ENCODE results near the gene MUC13.
A peak's percentile ranks its signal among the peaks of the same experiment; 100 is the strongest.

Gene MUC13

DNA sequence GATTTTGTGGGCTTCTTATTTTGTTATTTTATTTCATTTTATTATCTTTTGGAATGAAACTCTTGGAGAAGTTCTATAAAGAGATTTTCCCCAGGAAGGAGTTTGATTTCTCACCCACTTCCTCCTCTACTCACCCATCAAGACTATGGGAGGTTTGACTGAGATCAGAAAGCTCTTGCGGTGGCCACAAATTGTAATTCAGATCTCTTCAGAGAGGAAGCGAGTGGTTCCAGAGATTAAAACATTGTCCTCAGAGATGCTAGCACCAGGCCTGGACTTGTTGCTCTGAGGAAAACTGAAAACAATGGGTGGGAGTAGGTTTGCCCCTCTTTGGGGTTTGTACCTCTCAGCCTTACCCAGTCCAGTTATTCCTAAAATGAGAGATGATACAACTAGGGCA, 8.1 kb upstream of the MUC13 start:
- no peak for DNase-seq (ENCODE audit: low read depth)

DNA sequence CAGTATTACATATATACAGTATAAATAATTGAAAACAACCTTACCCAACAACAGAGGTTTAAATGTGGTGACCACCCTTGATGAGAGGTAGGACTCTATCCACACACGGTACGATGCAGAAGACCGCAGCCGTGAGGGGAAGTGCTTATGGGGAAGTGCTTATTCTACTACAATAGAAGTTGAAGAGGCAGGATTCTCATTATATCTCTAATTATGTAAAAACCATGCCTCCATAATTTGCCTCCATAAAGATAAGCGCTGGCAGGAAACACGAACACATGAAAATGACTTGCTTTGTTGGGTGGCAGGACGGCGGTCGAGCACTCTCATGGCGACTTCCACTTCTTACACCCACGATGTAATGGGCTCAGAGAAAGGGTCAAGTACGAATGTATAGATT, 7.2 kb upstream of the MUC13 start:
- no peak for DNase-seq (ENCODE audit: low read depth)

DNA sequence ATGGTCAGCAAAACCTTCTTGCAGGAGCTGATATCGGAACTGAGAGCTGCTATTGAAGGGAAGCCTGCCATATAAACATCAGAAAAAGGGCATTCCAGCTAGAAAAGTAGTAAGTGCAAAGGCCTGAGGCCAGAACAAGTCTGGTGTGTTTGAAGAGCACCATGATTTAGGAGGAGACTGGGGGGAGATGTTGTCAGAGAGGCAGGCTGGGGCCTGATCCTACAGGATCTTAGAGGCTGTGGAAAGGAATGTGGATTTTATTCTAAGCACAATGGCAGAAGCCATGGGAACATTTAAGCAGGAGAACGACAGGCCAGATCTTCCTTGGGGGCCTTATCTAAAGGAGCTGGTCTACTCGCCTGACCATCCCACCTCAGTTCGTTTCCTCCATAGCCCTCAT, 5.1 kb upstream of the MUC13 start:
- DNase-seq (ENCODE audit: low read depth), result no peak

DNA sequence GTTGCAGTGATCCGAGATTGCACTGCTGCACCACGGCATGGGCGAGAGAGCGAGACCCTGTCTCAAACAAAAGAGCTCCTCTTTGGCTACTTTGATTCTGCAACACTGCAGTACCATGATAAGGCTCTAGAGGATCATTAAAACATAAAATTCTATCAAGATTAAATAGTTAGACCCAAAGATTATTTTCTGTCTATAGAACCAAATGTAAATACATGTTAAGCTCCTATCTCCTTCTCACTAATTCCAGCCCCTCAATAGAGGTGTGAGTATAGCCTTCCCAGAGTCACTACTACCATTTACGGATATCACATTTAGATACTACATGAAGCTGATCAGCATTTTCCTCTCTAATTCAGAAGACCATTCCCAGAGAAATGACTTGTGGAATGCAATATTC, 4.3 kb upstream of the MUC13 start:
- DNase-seq (ENCODE audit: low read depth), result no peak

DNA sequence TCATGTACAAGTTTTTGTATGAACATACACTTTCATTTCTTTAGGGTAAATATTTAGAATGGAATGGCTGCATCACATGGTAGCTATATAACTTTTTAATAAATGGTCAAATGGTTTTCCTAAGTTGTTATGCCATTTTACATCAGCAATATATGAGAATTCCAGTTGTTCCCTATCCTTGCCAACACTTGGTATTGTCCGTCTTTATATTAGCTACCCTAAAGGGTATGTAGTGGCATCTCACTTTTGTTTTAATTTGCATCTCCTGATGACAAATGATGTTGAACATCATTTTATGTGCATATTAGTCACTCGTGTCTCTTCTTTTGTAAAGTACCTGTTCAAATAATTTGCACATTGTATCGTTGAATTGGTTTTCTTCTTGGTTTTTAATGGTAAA, 2.5 kb upstream of the MUC13 start:
- no peak for DNase-seq (ENCODE audit: low read depth)

DNA sequence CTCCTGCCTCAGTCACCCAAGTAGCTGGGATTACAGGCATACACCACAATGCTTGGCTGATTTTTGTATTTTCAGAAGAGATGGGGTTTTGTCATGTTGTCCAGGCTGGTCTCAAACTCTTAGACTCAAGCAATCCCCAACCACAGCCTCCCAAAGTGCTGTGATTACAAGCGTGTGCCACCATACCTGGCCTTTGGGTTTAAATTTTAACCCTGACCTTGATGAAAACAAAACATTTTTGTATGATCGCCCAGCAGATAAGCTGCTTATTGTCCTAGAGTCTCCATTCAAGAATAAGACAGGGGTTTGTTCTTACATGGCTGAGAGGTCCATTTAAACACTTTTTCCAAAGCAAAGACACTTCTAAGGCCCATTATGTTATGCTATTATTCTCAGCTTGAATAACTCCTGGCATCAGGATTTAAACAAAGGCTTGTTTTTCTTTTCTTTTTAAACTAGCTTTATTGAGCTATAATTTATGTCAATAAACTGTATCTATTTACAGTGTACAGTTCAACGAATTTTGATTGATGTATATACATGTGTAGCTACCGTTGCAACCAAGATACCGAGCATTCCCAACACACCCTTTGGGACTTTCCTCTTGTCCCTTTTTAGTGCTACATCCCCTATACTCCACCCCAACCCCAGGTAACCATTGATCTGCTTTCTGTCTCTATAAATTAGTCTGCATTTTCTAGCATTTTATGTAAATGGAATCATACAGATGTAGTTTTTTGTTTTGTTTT, 1.4 kb upstream of the MUC13 start:
- DNase-seq (ENCODE audit: low read depth), result no peak

DNA sequence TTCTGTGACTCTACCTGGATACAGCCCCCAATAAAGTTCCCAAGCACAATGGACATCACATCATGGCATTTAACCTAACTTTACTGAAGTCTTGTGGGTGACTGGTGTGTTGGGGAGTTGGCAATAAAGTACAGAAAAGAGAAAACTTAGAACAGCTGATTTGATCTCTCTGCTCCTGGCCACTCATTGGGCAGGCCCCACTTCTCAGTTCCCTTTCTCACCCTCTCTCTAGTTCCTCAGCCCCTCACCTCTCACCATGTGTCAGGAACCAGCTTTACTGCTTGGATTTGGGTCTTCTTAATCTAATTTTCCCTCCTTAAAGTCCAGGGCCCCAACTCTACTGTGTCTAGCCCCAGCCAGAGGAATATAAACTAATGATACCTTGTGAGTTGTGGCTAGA, 713 bp upstream of the MUC13 start:
- DNase-seq (ENCODE audit: low read depth), result no peak

DNA sequence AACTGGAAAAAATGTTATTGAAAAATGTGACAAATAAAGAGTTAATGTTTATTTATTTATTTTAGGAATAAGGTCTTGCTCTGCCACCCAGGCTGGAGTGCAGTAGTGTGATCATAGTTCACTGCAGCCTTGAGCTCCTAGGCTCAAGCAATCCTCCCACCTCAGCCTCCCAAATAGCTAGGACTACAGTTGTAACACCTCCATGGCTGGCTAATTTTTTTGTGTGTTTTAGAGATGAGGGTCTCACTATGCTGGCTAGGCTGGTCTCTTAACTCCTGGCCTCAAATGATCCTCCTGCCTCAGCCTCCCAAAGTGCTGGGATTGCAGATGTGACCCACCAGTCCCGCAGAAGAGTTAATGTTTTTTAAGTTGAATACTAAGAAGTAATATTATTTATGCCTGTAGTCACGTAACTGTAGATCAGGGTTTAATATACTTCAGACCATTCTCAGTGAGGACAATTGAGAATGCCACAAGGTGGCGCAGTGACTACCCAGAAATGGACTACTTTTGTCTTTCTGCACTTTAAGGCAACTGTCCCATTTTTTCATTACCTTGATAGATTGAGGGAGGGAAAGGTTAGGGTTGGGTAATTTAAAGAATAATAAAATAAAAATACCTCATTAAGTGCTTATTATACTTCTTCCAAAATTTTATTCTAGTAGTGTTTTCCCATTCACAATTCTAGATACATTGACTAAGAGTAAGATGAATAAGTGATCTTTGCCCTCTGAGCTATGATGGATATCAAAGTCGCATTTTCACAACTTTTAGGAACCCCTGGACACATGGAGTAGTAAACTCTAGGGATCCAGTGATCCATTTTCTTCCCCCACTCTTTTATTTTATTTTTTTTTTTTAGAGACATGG, 6.0 kb downstream of the MUC13 start:
- DNase-seq (ENCODE audit: low read depth), result peak; percentile 40

DNA sequence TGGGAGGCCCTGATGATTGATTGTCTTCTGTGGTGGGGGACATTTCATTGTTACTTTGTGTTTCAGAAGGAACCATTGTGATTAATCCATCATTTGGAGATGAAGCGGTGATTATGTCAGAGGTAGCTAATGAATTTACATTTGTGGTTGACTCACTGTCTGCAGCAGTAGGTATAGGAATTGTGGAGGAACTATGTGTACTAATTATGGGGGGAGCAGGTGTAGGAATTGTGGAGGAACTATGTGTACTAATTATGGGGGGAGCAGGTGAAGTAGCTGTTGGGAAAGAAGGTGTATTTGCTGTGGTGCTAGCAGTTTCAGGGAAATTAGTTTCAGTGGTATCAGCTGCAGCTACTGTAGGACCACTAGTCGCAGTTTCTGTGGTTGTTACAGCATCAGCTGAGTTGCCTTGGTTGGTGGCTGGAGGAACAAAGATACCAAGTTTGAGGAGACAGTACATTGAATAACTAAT, 6.9 kb downstream of the MUC13 start:
- no peak for DNase-seq (ENCODE audit: low read depth)

DNA sequence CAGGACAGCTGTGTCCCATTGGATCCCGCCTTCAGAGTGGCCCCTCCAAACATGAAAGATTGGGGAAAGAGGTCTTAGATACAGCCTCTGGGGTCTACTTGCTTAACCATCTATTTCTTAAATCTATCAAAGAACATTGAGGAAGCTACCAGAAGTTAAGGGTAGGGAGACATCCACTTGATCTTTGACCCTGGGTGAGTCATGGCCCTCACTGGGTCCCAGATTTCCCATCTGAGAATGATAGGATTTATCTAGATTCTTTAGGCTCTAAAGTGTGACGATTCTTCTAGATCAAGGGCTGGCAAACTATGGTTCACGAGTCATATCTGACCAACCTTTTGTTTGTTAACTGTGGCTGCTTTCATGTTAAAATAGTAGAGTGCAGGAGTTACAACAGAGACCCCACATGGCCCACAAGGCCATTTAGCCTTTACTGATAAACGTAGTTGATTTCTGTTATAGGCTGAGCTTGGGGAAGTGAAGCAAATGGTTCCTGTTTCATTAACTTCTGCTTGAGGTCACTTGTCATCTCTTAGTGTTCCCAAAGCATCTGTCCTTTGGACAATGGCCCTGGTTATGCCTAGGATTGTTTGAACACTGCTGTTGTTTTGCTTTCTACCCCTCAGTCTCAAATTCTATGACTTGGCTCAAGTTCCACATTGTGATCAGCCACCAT, 8.0 kb downstream of the MUC13 start:
- no peak for DNase-seq (ENCODE audit: low read depth)

DNA sequence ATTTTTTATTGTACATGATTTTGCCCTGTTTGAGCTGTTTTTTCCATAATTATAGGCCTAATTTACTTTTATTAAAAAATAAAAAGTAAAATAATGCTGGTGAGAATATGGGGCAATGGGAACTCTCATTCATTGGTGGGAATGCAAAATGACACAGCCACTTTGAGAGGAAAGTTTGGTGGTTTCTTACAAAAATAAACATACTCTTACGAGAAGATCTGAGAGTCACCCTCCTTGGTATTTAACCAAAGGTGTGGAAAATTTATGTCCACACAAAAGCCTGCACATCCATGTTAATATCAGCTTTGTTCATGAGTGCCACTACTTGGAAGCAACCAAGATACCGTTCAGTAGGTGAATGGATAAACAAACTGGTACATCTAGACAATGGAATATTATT, 9.8 kb downstream of the MUC13 start:
- DNase-seq (ENCODE audit: low read depth), result no peak

DNA sequence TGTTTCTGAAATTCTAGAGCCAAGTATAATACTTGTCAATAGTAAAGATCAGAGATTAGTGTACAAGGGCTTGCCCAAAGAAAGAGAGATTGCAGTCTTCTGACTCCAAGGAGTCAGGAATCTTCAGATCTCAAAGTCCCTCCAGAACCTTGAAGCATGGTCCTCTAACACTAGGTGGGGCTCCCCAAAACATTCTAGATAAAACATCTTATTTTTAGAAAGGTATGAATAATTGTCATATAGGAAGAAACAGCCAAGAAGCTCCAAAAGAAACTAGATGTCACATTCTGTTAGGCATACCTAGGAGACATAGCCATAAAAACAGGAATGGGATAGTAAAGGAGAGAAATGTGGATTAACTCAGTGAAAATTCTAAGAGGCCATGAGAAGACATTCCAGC, 10.7 kb downstream of the MUC13 start:
- no peak for DNase-seq (ENCODE audit: low read depth)

DNA sequence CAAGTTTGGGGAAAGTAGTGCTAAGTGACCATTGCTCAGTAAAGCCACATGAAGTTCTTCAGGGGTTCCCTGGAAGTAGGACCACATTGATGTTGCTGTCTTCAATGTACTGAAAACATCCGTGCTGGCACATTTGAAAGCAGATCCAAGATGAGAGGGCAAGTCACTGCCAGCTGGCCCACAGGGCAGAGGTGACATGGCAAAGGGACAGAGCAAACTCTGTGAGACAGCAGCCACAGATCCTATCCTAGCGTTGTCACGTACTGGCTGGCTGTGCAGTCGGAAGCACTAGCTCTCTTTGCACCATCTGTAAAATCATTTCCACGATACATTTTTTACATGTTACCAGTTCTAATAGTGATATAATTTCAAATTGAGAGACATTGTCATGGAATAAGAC, 13.8 kb downstream of the MUC13 start:
- no peak for DNase-seq (ENCODE audit: low read depth)

DNA sequence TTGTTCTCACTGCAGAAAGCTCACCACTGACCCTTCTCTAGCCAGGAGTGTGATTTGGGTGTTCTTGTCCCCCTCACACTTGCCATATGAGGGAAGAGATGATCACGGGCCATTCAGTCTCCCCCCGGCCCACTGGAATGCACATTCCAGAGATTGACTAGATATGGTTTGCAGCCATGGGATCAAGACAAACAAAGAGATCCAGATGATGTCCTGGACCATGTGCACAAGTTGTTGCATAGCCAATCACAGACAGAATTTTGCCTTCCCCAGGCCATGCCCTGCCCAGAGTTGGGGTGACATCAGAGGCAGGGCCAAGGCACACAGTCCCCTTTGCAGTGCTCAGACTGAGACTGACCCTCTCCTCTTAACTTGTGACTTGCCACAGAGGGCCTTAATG, 14.8 kb downstream of the MUC13 start:
- DNase-seq (ENCODE audit: low read depth), result no peak

DNA sequence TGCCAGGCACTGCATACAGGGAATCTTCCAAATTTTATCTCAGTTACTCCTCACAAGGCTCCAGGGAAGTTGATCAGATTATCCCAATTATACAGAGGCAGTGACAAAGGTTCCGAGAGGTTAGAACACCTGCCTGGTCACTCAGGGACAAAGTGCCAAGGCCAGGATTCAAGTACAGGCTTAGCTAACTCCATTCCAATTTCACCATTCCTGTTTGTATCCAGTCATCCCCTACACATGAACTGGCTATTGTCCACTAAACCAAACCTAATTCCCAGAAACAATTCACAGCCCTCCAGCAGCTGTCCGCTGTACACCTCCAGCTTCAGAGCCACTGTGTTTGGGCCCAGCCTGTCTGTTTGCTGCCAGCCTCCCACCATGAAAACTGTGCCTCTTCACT, 16.0 kb downstream of the MUC13 start:
- DNase-seq (ENCODE audit: low read depth), result no peak

DNA sequence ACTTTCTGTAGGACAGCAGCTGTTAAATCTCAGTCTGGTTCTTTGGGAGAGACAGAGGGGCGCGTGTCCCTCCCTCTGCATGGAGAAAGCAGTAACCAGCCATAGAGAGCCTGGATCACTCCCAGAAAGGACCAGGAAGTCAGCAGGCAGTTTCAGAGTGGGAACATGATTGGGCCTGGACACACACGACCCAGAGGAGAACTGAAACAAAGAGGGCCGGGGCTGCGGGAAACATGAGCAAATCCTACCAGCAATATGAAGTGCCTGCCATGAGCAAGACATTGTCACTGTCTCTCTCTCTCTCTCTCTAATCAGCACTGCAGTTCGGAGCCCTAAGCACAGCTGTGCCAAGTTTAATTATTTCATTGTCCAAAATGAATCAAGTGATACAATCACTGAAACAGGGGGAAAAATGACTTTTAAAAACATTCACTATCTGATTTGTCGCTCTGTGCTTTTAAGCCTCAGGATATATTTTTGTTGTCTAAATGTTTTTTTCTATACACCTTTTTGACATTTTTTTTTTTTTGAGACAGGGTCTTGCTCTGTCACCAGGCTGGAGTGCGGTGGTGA, 17.6 kb downstream of the MUC13 start:
- no peak for DNase-seq (ENCODE audit: low read depth)

DNA sequence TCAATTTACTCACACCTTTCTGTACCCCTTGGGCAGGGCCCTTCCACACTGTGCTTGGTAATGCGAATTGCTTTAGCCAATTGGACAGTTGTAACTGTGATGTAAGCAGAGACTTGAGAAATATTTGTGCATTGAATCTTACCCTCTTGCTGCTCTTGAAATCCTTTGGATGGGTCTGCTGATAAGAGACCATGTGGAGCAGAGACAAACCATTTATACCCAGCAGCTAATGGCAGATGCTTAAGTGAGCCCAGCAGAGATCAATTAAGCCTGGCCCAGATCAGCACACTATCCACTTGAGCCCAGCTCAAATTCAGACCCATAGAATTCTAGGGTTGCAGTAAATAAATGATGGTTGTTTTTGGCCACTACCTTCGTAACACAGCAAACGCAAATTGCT, 19.3 kb downstream of the MUC13 start:
- DNase-seq (ENCODE audit: low read depth), result no peak

DNA sequence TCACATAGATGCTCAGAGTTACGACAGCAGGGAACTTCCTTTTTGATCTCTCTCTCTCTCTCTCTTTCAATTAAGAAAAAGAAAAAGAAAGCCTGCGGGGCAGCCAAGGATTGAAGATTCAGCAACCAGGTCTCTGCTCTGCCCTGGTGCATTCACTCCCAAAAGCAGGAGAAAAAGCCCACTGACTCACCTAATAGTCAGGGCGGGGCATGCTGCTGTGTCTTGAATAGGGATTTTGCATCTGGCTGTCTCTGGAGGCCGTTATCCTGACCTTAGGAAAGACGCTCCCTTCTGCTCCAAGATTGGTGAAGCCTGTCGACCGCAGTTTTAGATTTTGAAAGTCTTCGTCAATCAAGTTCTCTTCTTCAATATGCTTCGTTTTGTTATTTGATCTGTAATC, 26.6 kb downstream of the MUC13 start:
- no peak for DNase-seq (ENCODE audit: low read depth)

DNA sequence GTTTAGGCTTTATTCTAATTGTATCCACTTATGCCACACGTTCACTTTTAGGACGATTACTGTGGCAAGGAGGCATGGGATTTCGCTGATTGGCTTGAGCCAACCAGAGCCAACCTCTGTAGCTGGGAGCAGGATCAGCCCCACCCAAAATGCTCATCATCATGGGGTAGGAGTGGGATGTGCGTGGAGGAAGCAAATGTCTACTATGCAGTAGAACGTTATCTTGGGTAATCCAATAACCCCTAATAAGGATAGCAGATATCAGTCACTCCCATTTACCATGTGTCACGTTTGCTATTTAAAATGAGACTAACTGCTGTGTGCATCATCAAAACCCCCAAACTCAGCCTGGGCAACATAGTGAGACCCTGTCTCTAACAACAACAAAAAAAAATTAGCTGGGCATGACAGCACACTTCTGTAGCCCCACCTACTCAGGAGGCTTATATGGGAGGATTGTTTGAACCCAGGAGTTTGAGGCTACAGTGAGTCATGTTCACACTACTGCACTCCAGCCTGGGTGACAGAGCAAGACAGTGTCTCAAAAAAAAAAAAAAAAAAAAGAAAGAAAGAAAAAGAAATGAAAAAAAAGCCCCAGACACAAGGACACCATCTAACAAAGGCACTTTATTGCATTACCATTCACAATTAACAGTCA, 29.6 kb downstream of the MUC13 start:
- DNase-seq (ENCODE audit: low read depth), result no peak

DNA sequence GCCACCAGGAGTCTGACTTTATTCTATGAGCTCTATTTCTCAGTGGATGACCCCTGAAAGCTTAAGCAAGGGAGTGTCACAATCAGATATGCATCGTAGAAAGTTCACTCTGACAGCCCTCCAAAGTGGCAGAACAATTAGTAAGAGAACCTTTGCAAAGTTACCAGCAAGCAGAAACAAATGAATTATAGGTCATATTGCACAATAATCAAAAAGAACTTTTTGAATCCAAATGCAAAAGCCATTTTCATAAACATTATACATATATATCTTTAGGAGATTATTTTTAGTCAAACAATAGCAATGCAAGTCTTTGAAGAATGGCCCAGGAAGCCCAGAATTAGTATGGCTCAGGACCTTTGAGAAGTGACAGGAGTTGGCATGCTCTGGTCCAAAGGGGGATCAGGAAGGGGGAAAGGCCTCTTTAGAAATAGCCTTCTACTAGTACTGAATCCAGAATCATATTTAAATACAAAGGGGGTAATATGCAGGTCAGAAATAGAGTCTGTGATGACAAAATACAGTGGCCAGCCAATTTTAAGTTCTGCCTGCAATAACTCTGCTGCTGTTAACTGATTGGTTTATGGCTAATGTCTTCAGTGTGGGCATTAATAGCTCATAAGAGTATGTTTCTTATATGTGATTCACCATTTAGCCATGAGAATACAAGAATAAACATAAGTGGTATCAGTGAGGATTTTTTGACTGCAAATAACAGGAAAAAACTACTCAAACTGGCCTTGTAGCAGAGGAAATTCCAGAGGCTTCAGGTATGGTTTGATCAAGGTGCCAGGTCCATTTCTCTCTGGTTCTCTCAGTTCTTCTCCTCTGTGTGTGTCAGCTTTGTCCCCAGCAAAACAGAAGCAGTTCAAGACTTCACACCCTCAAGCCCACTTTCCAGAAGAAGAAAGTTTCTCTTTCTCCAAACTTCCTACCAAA, 30.4 kb downstream of the MUC13 start:
- no peak for DNase-seq (ENCODE audit: low read depth)
